SK-N-SH treated with all-trans-retinoic acid at 6 μM for 48 hours (cell line): ENCODE measurements around the gene FRMD5.

Experiments used
- ARNTL ChIP-seq: fragments of 450-650 bp; formaldehyde crosslinking; IDR thresholded peaks from 2 replicates; pipeline ENCODE4 v1.5.0; 2020; ENCODE audit warnings: low read depth, mild to moderate bottlenecking, moderate library complexity, borderline replicate concordance
- CSDC2 ChIP-seq: fragments of 250-450 bp; sonication (Bioruptor Pico); IDR thresholded peaks from 2 replicates; pipeline ENCODE4 v1.5.0; 2020; ENCODE audit warnings: mild to moderate bottlenecking, moderate library complexity
- ISL1 ChIP-seq: fragments of 250-450 bp; sonication (Bioruptor Pico); IDR thresholded peaks from 2 replicates; pipeline ENCODE4 v2.1.2; 2022; ENCODE audit warnings: mild to moderate bottlenecking, moderate library complexity
- PPARA ChIP-seq: fragments of 250-450 bp; sonication (Bioruptor Pico); IDR thresholded peaks from 2 replicates; pipeline ENCODE4 v1.5.0; 2020; ENCODE audit warnings: mild to moderate bottlenecking, borderline replicate concordance
- RARB ChIP-seq: fragments of 250-450 bp; sonication (Bioruptor Pico); IDR thresholded peaks from 2 replicates; pipeline ENCODE4 v1.8.0; 2021; ENCODE audit warnings: mild to moderate bottlenecking, moderate library complexity
- SNAI2 ChIP-seq: fragments of 250-450 bp; sonication (Bioruptor Pico); IDR thresholded peaks from 2 replicates; pipeline ENCODE4 v1.5.0; 2020; ENCODE audit warnings: mild to moderate bottlenecking, moderate library complexity
- TOX ChIP-seq: fragments of 250-450 bp; sonication (Bioruptor Pico); IDR thresholded peaks from 2 replicates; pipeline ENCODE4 v1.8.0; 2021; ENCODE audit warnings: mild to moderate bottlenecking, moderate library complexity, borderline replicate concordance
- ZC3H10 ChIP-seq: fragments of 250-450 bp; sonication (Bioruptor Pico); IDR thresholded peaks from 2 replicates; pipeline ENCODE4 v1.5.1; 2021; ENCODE audit warnings: mild to moderate bottlenecking, moderate library complexity
- ZFP3 ChIP-seq: fragments of 250-450 bp; sonication (Bioruptor Pico); IDR thresholded peaks from 2 replicates; pipeline ENCODE4 v1.5.0; 2020; ENCODE audit warnings: mild to moderate bottlenecking, moderate library complexity
- ZFP30 ChIP-seq: fragments of 450-650 bp; formaldehyde crosslinking; IDR thresholded peaks from 2 replicates; pipeline ENCODE4 v1.5.0; 2022; ENCODE audit warnings: mild to moderate bottlenecking, moderate library complexity
- ZNF70 ChIP-seq: fragments of 450-650 bp; formaldehyde crosslinking; IDR thresholded peaks from 2 replicates; pipeline ENCODE4 v1.5.0; 2020; ENCODE audit warnings: mild to moderate bottlenecking, moderate library complexity
- ZNF8 ChIP-seq: fragments of 450-650 bp; formaldehyde crosslinking; IDR thresholded peaks from 2 replicates; pipeline ENCODE4 v1.5.0; 2020; ENCODE audit warnings: mild to moderate bottlenecking, moderate library complexity
- TF ChIP-seq, protein P1 (sequence below): fragments of 250-450 bp; sonication (Bioruptor Pico); IDR thresholded peaks from 2 replicates; pipeline ENCODE4 v1.5.0; 2020; ENCODE audit warnings: mild to moderate bottlenecking, moderate library complexity
- TF ChIP-seq, protein P2 (sequence below): fragments of 250-450 bp; sonication (Bioruptor Pico); IDR thresholded peaks from 2 replicates; pipeline ENCODE4 v1.5.1; 2020; ENCODE audit warnings: low read depth, mild to moderate bottlenecking, moderate library complexity

DNA sequence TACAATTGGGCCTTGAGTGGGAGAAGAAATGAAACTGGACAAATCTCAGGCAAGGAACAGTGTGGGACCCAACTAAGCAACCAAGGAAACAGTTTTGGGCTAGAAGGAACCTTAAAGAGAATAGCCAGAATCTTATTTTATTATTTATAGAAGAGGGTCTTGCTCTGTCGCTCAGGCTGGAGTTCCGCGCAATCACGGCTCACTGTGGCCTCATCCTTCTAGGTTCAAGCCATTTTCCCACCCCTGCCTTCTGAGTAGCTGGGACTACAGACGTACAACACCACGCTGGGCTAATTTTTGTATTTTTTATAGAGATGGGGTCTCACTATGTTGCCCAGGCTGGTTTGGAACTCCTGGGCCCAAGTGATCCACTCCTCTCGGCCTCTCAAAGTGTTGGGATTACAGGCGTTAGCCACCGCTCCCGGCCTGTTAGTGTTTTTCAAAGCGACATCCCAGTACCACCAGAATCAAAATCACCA, 369.0 kb downstream of the FRMD5 start:
- TF ChIP-seq, protein P1, sequence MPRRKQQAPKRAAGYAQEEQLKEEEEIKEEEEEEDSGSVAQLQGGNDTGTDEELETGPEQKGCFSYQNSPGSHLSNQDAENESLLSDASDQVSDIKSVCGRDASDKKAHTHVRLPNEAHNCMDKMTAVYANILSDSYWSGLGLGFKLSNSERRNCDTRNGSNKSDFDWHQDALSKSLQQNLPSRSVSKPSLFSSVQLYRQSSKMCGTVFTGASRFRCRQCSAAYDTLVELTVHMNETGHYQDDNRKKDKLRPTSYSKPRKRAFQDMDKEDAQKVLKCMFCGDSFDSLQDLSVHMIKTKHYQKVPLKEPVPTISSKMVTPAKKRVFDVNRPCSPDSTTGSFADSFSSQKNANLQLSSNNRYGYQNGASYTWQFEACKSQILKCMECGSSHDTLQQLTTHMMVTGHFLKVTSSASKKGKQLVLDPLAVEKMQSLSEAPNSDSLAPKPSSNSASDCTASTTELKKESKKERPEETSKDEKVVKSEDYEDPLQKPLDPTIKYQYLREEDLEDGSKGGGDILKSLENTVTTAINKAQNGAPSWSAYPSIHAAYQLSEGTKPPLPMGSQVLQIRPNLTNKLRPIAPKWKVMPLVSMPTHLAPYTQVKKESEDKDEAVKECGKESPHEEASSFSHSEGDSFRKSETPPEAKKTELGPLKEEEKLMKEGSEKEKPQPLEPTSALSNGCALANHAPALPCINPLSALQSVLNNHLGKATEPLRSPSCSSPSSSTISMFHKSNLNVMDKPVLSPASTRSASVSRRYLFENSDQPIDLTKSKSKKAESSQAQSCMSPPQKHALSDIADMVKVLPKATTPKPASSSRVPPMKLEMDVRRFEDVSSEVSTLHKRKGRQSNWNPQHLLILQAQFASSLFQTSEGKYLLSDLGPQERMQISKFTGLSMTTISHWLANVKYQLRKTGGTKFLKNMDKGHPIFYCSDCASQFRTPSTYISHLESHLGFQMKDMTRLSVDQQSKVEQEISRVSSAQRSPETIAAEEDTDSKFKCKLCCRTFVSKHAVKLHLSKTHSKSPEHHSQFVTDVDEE = no peak
- no peak for TF ChIP-seq CSDC2 (CRISPR knock-in tag)
- TF ChIP-seq RARB = no peak
- TF ChIP-seq TOX (CRISPR knock-in tag) = no peak
- no peak for TF ChIP-seq SNAI2 (CRISPR knock-in tag)
- TF ChIP-seq ZNF70 (CRISPR knock-in tag) = no peak
- no peak for TF ChIP-seq ZFP30 (CRISPR knock-in tag)
- no peak for TF ChIP-seq ZC3H10 (CRISPR knock-in tag)
- TF ChIP-seq ISL1 = no peak
- no peak for TF ChIP-seq PPARA (CRISPR knock-in tag)
- TF ChIP-seq ZFP3 = no peak
- TF ChIP-seq ARNTL = no peak
- no peak for TF ChIP-seq ZNF8
- TF ChIP-seq, protein P2, sequence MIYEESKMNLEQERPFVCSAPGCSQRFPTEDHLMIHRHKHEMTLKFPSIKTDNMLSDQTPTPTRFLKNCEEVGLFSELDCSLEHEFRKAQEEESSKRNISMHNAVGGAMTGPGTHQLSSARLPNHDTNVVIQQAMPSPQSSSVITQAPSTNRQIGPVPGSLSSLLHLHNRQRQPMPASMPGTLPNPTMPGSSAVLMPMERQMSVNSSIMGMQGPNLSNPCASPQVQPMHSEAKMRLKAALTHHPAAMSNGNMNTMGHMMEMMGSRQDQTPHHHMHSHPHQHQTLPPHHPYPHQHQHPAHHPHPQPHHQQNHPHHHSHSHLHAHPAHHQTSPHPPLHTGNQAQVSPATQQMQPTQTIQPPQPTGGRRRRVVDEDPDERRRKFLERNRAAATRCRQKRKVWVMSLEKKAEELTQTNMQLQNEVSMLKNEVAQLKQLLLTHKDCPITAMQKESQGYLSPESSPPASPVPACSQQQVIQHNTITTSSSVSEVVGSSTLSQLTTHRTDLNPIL (CRISPR knock-in tag) = no peak
